Natural killer cell (primary cell): ENCODE results near the gene FBXO28. TPM values are rescaled to one million over a fixed set of nuclear protein-coding genes. Genes with fewer than 3 reads are reported as not detected.

Source experiments
- ATAC-seq, 3 donors: fragments of 150-1000 bp in 2 of 3; fragments of 200-7000 bp in 1 of 3; cut with Tn5 transposase; 1 replicate in 1 of 3; 2 replicates in 2 of 3; pipeline ENCODE4 v1.10.0; 2021; ENCODE audit warnings: mild to moderate bottlenecking in 2 of 3, moderate library complexity in 2 of 3
- DNase-seq, 2 donors: peaks; one replicate each; pipeline versions ENCODE4 v3.0.0 to v3.0.0-alpha.2; 2013 to 2021; ENCODE audit warnings: mixed read lengths in 1 of 2
- H3K27ac ChIP-seq: one replicate; pipeline ENCODE4 v1.5.1; 2013; ENCODE audit warnings: mild to moderate bottlenecking, low read length
- H3K27me3 ChIP-seq: one replicate; pipeline ENCODE4 v1.6.1; 2013; ENCODE audit warnings: low read length; ENCODE audit not compliant: control insufficient read depth, insufficient read depth
- H3K36me3 ChIP-seq: one replicate; pipeline ENCODE4 v1.6.1; 2013; ENCODE audit warnings: low read length; ENCODE audit not compliant: control insufficient read depth, insufficient read depth
- H3K4me1 ChIP-seq: one replicate; pipeline ENCODE4 v1.6.1; 2013; ENCODE audit warnings: low read length; ENCODE audit not compliant: control insufficient read depth, insufficient read depth
- H3K4me3 ChIP-seq: one replicate; pipeline ENCODE4 v1.5.1; 2013; ENCODE audit warnings: low read length
- H3K9me3 ChIP-seq: one replicate; pipeline ENCODE4 v1.6.1; 2013; ENCODE audit warnings: low read length; ENCODE audit not compliant: control insufficient read depth, insufficient read depth
- H3K27ac Mint-ChIP-seq, 2 donors: one replicate each; pipeline ENCODE4 v1.8.0; 2022; ENCODE audit warnings: mild to moderate bottlenecking in 2 of 2, mixed read lengths in 2 of 2, moderate library complexity in 1 of 2
- H3K27me3 Mint-ChIP-seq, 2 donors: one replicate each; pipeline ENCODE4 v1.8.0; 2022; ENCODE audit warnings: low read depth in 2 of 2, mixed read lengths in 2 of 2
- H3K36me3 Mint-ChIP-seq: one replicate; pipeline ENCODE4 v1.8.0; 2022; ENCODE audit warnings: mixed read lengths
- H3K4me1 Mint-ChIP-seq, 2 donors: one replicate each; pipeline ENCODE4 v1.8.0; 2022; ENCODE audit warnings: mixed read lengths in 2 of 2
- H3K4me3 Mint-ChIP-seq: one replicate; pipeline ENCODE4 v1.8.0; 2022; ENCODE audit warnings: mild to moderate bottlenecking, moderate library complexity, mixed read lengths
- H3K9me3 Mint-ChIP-seq, 2 donors: one replicate each; pipeline ENCODE4 v1.8.0; 2022; ENCODE audit warnings: mixed read lengths in 2 of 2
- CTCF ChIP-seq: fragments of 200-600 bp; IDR thresholded peaks from one replicate; pipeline ENCODE4 v1.8.0; 2022; ENCODE audit warnings: antibody characterized with exemption
- WGBS: methylation state at CpG from one replicate; pipeline ENCODE4 v1.1.7; 2013; ENCODE audit warnings: missing lambda C conversion rate; ENCODE audit not compliant: insufficient coverage; 5-methylcytosine and 5-hydroxymethylcytosine counted together
- intact Hi-C: fragments of 100-400 bp; cut with micrococcal nuclease; formaldehyde crosslinking; loops from one replicate; pipeline ENCODE4 v1.14.2; 2022
- total RNA-seq, 4 donors: library from RNA; stranded (reverse); fragments of 120-200 nt in 1 of 4; gene quantifications; one replicate each; pipeline versions ENCODE4 v1.2.3 to v1.2.4, GENCODE V29; 2013 to 2022

FBXO28 gene
- total RNA-seq, 3 donors from 2014 or later (not counting 1 experiment from before 2014, with no cell fraction given), result 26.2 to 28.4 (median 28.1) TPM

GRCh38 chr1:224193319-224193966 lies 79.5 kb downstream of the FBXO28 start:
- no peaks in the 10 kb centered on the region for H3K9me3 ChIP-seq
- no peaks in the 10 kb centered on the region for H3K4me1 ChIP-seq
- Mint-ChIP-seq H3K4me1 (peaks cover 4 to 9% of the 10 kb centered on the region in 2 donors), H3K36me3 (no peaks in the 10 kb centered on the region), H3K9me3 (no peaks in the 10 kb centered on the region), H3K27me3 (no peaks in the 10 kb centered on the region), H3K27ac (no peak overlapping the region), H3K4me3 (no peak overlapping the region)
- no peak overlapping the region for H3K27ac ChIP-seq
- H3K27me3 ChIP-seq, result no peaks in the 10 kb centered on the region
- H3K4me3 ChIP-seq, result no peak overlapping the region
- 90% methylated on average over 8 of the region's 8 CpGs for WGBS
- H3K36me3 ChIP-seq, result peaks cover 31% of the 10 kb centered on the region
- DNase-seq (no peak), ATAC-seq (no peak)
- intact Hi-C loops, result no loop called here
- no peak for TF ChIP-seq CTCF

DNA sequence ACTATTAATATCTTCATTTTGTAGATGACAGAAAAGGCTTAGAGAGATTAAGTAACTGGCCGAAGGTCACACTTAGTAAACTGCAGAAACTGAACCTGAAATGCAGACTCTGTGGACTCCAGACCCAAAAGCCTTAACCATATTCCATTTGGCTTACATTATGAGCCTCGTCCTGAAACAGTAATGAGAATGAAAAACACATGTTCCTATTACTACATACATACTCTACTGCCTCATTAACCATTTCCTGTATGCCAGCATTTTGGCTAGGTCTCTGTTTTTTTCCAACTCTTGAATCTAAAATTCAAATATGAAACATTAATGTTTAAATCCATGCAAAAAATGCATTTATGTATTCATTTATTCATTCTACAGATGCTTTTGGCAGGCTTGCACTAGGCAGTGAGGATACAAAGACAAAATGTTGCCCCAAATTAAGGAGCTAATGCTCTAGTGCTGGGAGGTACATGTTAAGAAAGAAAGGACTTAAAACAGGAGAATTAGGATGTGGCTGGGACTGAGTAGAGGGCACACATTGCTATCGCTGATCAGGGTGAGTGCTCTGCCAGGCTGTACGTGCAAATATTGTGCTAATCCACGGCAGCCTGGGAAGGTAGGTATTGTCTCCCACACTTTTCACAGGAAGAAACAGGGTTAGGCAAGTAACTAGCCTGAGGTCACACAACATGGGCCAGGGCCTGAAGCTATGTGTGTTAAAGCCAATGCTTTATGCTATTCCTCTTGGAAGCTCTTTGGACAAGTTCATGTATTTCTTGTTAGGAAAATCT lies 83.1 kb downstream of the FBXO28 start:
- no peak for DNase-seq
- H3K4me1 ChIP-seq, result no peaks in the 10 kb centered on the region
- H3K27me3 Mint-ChIP-seq, result no peaks in the 10 kb centered on the region
- WGBS, result 88% methylated on average over 5 of the region's 5 CpGs
- no peaks in the 10 kb centered on the region for H3K36me3 Mint-ChIP-seq
- H3K27me3 ChIP-seq, result no peaks in the 10 kb centered on the region
- H3K4me1 Mint-ChIP-seq, result peaks cover 0 to 4% of the 10 kb centered on the region in 2 donors
- TF ChIP-seq CTCF, result no peak
- H3K4me3 Mint-ChIP-seq, result no peak overlapping the region
- intact Hi-C loops, result no loop called here
- no peak overlapping the region for H3K27ac ChIP-seq
- H3K27ac Mint-ChIP-seq, result no peak overlapping the region
- H3K9me3 Mint-ChIP-seq, result no peaks in the 10 kb centered on the region
- H3K4me3 ChIP-seq, result no peak overlapping the region
- H3K36me3 ChIP-seq, result peaks cover 19% of the 10 kb centered on the region
- no peak for ATAC-seq
- H3K9me3 ChIP-seq, result no peaks in the 10 kb centered on the region

DNA sequence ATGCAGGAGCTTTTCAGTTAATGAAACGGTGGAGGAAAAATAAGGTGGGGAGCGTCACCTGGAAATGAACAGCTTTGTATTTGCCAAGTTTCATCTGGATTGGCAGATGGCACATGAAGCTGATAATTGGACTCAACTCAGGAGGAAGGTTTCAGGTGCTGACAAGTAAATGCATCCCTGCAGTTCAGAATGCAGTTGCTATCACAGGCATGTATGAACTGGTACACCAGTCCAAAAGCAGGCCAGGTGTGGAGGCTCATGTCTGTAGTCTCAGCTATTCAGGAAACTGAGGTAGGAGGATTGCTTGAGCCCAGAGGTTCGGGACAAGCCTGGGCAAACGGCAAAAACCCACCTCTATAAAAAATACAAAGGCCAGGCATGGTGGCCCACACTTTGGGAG lies 84.7 kb downstream of the FBXO28 start:
- Mint-ChIP-seq H3K9me3 (no peaks in the 10 kb centered on the region), H3K27me3 (no peaks in the 10 kb centered on the region), H3K27ac (peak overlapping the region in 1 of 2 donors; percentile 52), H3K4me1 (peaks cover 0 to 4% of the 10 kb centered on the region in 2 donors), H3K4me3 (no peak overlapping the region), H3K36me3 (no peaks in the 10 kb centered on the region)
- DNase-seq (no peak), ATAC-seq (no peak)
- Histone ChIP-seq H3K27me3 (no peaks in the 10 kb centered on the region), H3K9me3 (no peaks in the 10 kb centered on the region), H3K36me3 (peaks cover 12% of the 10 kb centered on the region), H3K4me3 (no peak overlapping the region), H3K4me1 (peaks cover 3% of the 10 kb centered on the region), H3K27ac (no peak overlapping the region)
- TF ChIP-seq CTCF, result no peak
- intact Hi-C loops, result no loop called here
- 91% methylated on average over 4 of the region's 4 CpGs for WGBS
